Lung (tissue), 12 donors: ENCODE measurements around the gene DPPA2. TPM values are rescaled to one million over a fixed set of nuclear protein-coding genes. Genes with fewer than 3 reads are reported as not detected.

ENCODE experiments used
- ATAC-seq: fragments of 200-7000 bp; cut with Tn5 transposase; one replicate; pipeline ENCODE4 v1.9.1; 2020; ENCODE audit warnings: moderate number of reproducible peaks; ENCODE audit not compliant: insufficient read depth, low FRiP score
- DNase-seq, 3 donors: peaks; one replicate each; pipeline ENCODE4 v3.0.0-alpha.2; 2013 to 2017
- H3K27ac ChIP-seq, 2 donors: one replicate each; pipeline ENCODE4 v1.5.1; 2013; ENCODE audit warnings: mild to moderate bottlenecking in 2 of 2, moderate library complexity in 2 of 2, control low read depth in 1 of 2, inconsistent platforms in 1 of 2, low read depth in 1 of 2, low read length in 1 of 2
- H3K27me3 ChIP-seq, 3 donors: one replicate each; pipeline ENCODE4 v1.5.1; 2013; ENCODE audit warnings: low read length in 2 of 3; ENCODE audit not compliant: control insufficient read depth in 3 of 3, insufficient read depth in 3 of 3
- H3K36me3 ChIP-seq, 4 donors: one replicate each; pipeline ENCODE4 v1.5.1; 2013; ENCODE audit warnings: low read length in 4 of 4, mild to moderate bottlenecking in 1 of 4, moderate library complexity in 1 of 4; ENCODE audit not compliant: control insufficient read depth in 4 of 4, insufficient read depth in 4 of 4
- H3K4me1 ChIP-seq, 5 donors: one replicate each; pipeline ENCODE4 v1.5.1; 2013; ENCODE audit warnings: low read length in 5 of 5, mild to moderate bottlenecking in 2 of 5, moderate library complexity in 1 of 5; ENCODE audit not compliant: control insufficient read depth in 5 of 5, insufficient read depth in 5 of 5
- H3K4me3 ChIP-seq: one replicate; pipeline ENCODE4 v1.5.1; 2013; ENCODE audit warnings: mild to moderate bottlenecking, control low read depth, moderate library complexity
- H3K9ac ChIP-seq, 2 donors: one replicate each; pipeline ENCODE4 v1.5.1; 2013; ENCODE audit warnings: low read length in 2 of 2, control low read depth in 1 of 2; ENCODE audit not compliant: insufficient read depth in 1 of 2
- H3K9me3 ChIP-seq, 4 donors: one replicate each; pipeline ENCODE4 v1.5.1; 2013; ENCODE audit warnings: low read length in 3 of 4, mild to moderate bottlenecking in 1 of 4, moderate library complexity in 1 of 4; ENCODE audit not compliant: control insufficient read depth in 4 of 4, insufficient read depth in 3 of 4
- CTCF ChIP-seq: IDR thresholded peaks from 2 replicates; pipeline ENCODE4 v1.5.1; 2012; ENCODE audit warnings: mild to moderate bottlenecking; ENCODE audit errors: control extremely low read depth, extremely low read depth
- WGBS, 2 donors: extraction: QIAGEN DNeasy Blood & Tissue Kit; methylation state at CpG; one replicate each; pipeline ENCODE4 v1.1.7; 2013; 5-methylcytosine and 5-hydroxymethylcytosine counted together
- polyA plus RNA-seq, 2 donors: library from polyadenylated mRNA; stranded (reverse); fragments of 200-250 nt; gene quantifications; one replicate each; pipeline ENCODE4 v1.2.1, GENCODE V29; 2013
- total RNA-seq, 2 donors: library from RNA; depleted of rRNA in 1 of 2; stranded (reverse); fragments of >200 nt in 1 of 2; gene quantifications; one replicate each; pipeline ENCODE4 v1.2.1, GENCODE V29; 2014 to 2021
- donor health status: control.
- donor health status: control.
- donor health status: Bipolar disorder and iron deficiency.
- donor health status: healthy.
- donor health status: DM: yes; HTN: yes; CAD: no.

The DPPA2 gene
- total and polyA plus RNA-seq, 4 donors = not detected

- no peak for TF ChIP-seq CTCF
- Histone ChIP-seq H3K4me3 (no peak overlapping the region), H3K9ac (no peak overlapping the region), H3K27me3 (peaks cover 0 to 2% (median 0%) of the 10 kb centered on the region in 3 donors), H3K36me3 (no peaks in the 10 kb centered on the region), H3K27ac (no peak overlapping the region), H3K9me3 (no peaks in the 10 kb centered on the region), H3K4me1 (peaks cover 0 to 5% (median 0%) of the 10 kb centered on the region in 5 donors)
- ATAC-seq (no peak), DNase-seq (no peak)
- WGBS, 2 donors = 72 to 88% methylated on average over 3 of the region's 3 CpGs
These were observed 40.3 kb upstream of the DPPA2 start for GRCh38 chr3:109356442-109357155.

- WGBS, 2 donors = 60 to 62% methylated on average over 8 of the region's 8 CpGs
- Histone ChIP-seq H3K9me3 (no peaks in the 10 kb centered on the region), H3K36me3 (no peaks in the 10 kb centered on the region), H3K27me3 (peaks cover 0 to 2% (median 0%) of the 10 kb centered on the region in 3 donors), H3K4me3 (no peak overlapping the region), H3K9ac (no peak overlapping the region), H3K27ac (no peak overlapping the region), H3K4me1 (peaks cover 0 to 5% (median 0%) of the 10 kb centered on the region in 5 donors)
- no peak for TF ChIP-seq CTCF
- ATAC-seq (no peak), DNase-seq (peak in 1 of 3 donors; percentile 6)
These were observed 39.5 kb upstream of the DPPA2 start for GRCh38 chr3:109355625-109356441.

GRCh38 chr3:109353057-109353456 lies 36.7 kb upstream of the DPPA2 start:
- Histone ChIP-seq H3K4me1 (peaks cover 0 to 5% (median 0%) of the 10 kb centered on the region in 5 donors), H3K27ac (no peak overlapping the region), H3K36me3 (no peaks in the 10 kb centered on the region), H3K9me3 (no peaks in the 10 kb centered on the region), H3K4me3 (no peak overlapping the region), H3K27me3 (peaks cover 0 to 2% (median 0%) of the 10 kb centered on the region in 3 donors), H3K9ac (no peak overlapping the region)
- WGBS, 2 donors = 57 to 59% methylated on average over 2 of the region's 2 CpGs
- DNase-seq = no peak
- no peak for TF ChIP-seq CTCF
- ATAC-seq = no peak
